ENCODE data around the gene RAG1. TPM values are rescaled to one million over a fixed set of nuclear protein-coding genes. Genes with fewer than 3 reads are reported as not detected.

RAG1 gene
- total and polyA plus RNA-seq, 2 experiments from 2014 or later = 0.11 to 0.49 TPM

DNA sequence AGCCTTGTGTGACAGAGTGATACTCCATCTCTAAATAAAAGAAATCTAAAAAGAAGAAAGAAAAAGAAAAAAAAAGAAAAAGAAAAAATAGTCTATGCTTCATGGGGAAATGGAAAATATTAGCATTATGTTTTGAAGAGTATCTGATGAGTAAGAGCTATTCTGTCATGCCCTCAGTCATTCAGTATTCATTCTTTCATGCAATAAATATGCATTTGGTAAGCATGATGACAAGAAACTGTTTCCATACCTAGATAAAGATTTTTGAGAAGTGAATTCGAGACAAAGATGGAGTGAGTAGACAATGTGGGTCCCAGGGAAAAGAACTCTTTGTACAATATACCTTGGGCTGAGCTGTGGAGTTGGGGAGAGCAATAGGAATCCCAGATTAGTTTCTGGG is 20.3 kb downstream of the RAG1 start:
- in situ Hi-C loops (cut with MboI) = loop anchor here (10.0 kb wide), 1 partner anchor 57 kb away; no protein-coding TSS in a partner anchor
- H3K36me3 ChIP-seq (ENCODE audit: low read depth) = no peaks in the 10 kb centered on the region
- WGBS, 2 experiments (ENCODE audit: low coverage in 1 of 2, low lambda C conversion rate in 2 of 2, missing lambda C conversion rate in 2 of 2) = 11 to 18% methylated on average over 1 of the region's 1 CpG
- no peak overlapping the region for H3K9ac ChIP-seq
- no peak overlapping the region for H3K4me3 ChIP-seq
- H3K27me3 ChIP-seq (replicated peaks; ENCODE audit: insufficient read depth) = no peaks in the 10 kb centered on the region; the same call in 1 of the 2 replicates
- no peaks in the 10 kb centered on the region for H3K9me3 ChIP-seq (ENCODE audit: low read depth)
- H2AFZ ChIP-seq = no peak overlapping the region
- DNase-seq = no peak
- no peaks in the 10 kb centered on the region for H3F3A ChIP-seq (ENCODE audit: insufficient read depth)
- H3K9me2 ChIP-seq (ENCODE audit: insufficient read depth) = no peaks in the 10 kb centered on the region
- TF ChIP-seq EZH2phosphoT487 (IDR thresholded peaks at IDR 0.05; ENCODE audit: insufficient read depth, low read depth) (no peak), EZH2 (IDR thresholded peaks at IDR 0.05; ENCODE audit: insufficient read depth, poor library complexity, severe bottlenecking) (no peak)
- H3K27ac ChIP-seq = no peak overlapping the region
- no peak overlapping the region for H3K4me2 ChIP-seq (ENCODE audit: unreplicated experiment)
- no peaks in the 10 kb centered on the region for H4K20me1 ChIP-seq (ENCODE audit: insufficient read depth)
- no peaks in the 10 kb centered on the region for H3K4me1 ChIP-seq (ENCODE audit: insufficient read depth)
- no peaks in the 10 kb centered on the region for H3K79me2 ChIP-seq (ENCODE audit: insufficient read depth)

- DNase-seq = no peak
- 0 out of 2 replicates have a peak, but pooled peaks cover 6% of the 10 kb centered on the region for H3K4me1 ChIP-seq (ENCODE audit: insufficient read depth)
- in situ Hi-C loops (cut with MboI) = no loop called here
- H3K27ac ChIP-seq = no peak overlapping the region
- H4K20me1 ChIP-seq (ENCODE audit: insufficient read depth) = no peaks in the 10 kb centered on the region
- H3K9me2 ChIP-seq (ENCODE audit: insufficient read depth) = no peaks in the 10 kb centered on the region
- no peaks in the 10 kb centered on the region for H3F3A ChIP-seq (ENCODE audit: insufficient read depth)
- no peak overlapping the region for H3K4me3 ChIP-seq
- TF ChIP-seq EZH2 (IDR thresholded peaks at IDR 0.05; ENCODE audit: insufficient read depth, poor library complexity, severe bottlenecking) = no peak
- no peaks in the 10 kb centered on the region for H3K9me3 ChIP-seq (ENCODE audit: low read depth)
- H3K36me3 ChIP-seq (ENCODE audit: low read depth) = no peaks in the 10 kb centered on the region
- no peak overlapping the region for H2AFZ ChIP-seq
- no peaks in the 10 kb centered on the region; the same call in 1 of the 2 replicates for H3K27me3 ChIP-seq (replicated peaks; ENCODE audit: insufficient read depth)
- no peak overlapping the region for H3K4me2 ChIP-seq (ENCODE audit: unreplicated experiment)
- WGBS, 2 experiments (ENCODE audit: low coverage in 1 of 2, low lambda C conversion rate in 2 of 2, missing lambda C conversion rate in 2 of 2) = 8 to 11% methylated on average over 4 of the region's 4 CpGs
- no peaks in the 10 kb centered on the region for H3K79me2 ChIP-seq (ENCODE audit: insufficient read depth)
- no peak overlapping the region for H3K9ac ChIP-seq
Observed at GRCh38 chr11:36590513-36590912, 22.7 kb downstream of the RAG1 start.

- WGBS, 2 experiments (ENCODE audit: low coverage in 1 of 2, low lambda C conversion rate in 2 of 2, missing lambda C conversion rate in 2 of 2) = 0% methylated on average over 1 of the region's 1 CpG
- TF ChIP-seq EZH2 (IDR thresholded peaks at IDR 0.05; ENCODE audit: insufficient read depth, poor library complexity, severe bottlenecking) (no peak), EZH2phosphoT487 (IDR thresholded peaks at IDR 0.05; ENCODE audit: insufficient read depth, low read depth) (no peak)
- H3K9ac ChIP-seq = no peak overlapping the region
- H3K4me1 ChIP-seq (ENCODE audit: insufficient read depth) = 0 out of 2 replicates have a peak, but pooled peaks cover 7% of the 10 kb centered on the region
- H3K4me2 ChIP-seq (ENCODE audit: unreplicated experiment) = no peak overlapping the region
- no peaks in the 10 kb centered on the region for H3F3A ChIP-seq (ENCODE audit: insufficient read depth)
- H3K9me2 ChIP-seq (ENCODE audit: insufficient read depth) = no peaks in the 10 kb centered on the region
- no peak overlapping the region for H2AFZ ChIP-seq
- no peaks in the 10 kb centered on the region for H4K20me1 ChIP-seq (ENCODE audit: insufficient read depth)
- in situ Hi-C loops (cut with MboI) = no loop called here
- H3K4me3 ChIP-seq = no peak overlapping the region
- no peaks in the 10 kb centered on the region; the same call in 1 of the 2 replicates for H3K27me3 ChIP-seq (replicated peaks; ENCODE audit: insufficient read depth)
- H3K79me2 ChIP-seq (ENCODE audit: insufficient read depth) = no peaks in the 10 kb centered on the region
- no peaks in the 10 kb centered on the region for H3K9me3 ChIP-seq (ENCODE audit: low read depth)
- no peaks in the 10 kb centered on the region for H3K36me3 ChIP-seq (ENCODE audit: low read depth)
- no peak for DNase-seq
- no peak overlapping the region for H3K27ac ChIP-seq
Observed at GRCh38 chr11:36591433-36591832, 23.6 kb downstream of the RAG1 start.

- no peaks in the 10 kb centered on the region for H3K79me2 ChIP-seq (ENCODE audit: insufficient read depth)
- 0 out of 2 replicates have a peak, but pooled peaks cover 7% of the 10 kb centered on the region for H3K4me1 ChIP-seq (ENCODE audit: insufficient read depth)
- 0 out of 2 replicates have a peak, but pooled peaks cover 3% of the 10 kb centered on the region for H3F3A ChIP-seq (ENCODE audit: insufficient read depth)
- H3K4me2 ChIP-seq (ENCODE audit: unreplicated experiment) = peak within 1 kb of the TSS; percentile 94
- no peaks in the 10 kb centered on the region for H3K9me2 ChIP-seq (ENCODE audit: insufficient read depth)
- peak within 1 kb of the TSS; percentile 94 for H3K4me3 ChIP-seq
- H2AFZ ChIP-seq = peak within 1 kb of the TSS; percentile 96
- peak within 1 kb of the TSS; percentile 70 for H3K9ac ChIP-seq
- DNase-seq = peak; percentile 93
- no peaks in the 10 kb centered on the region for H3K36me3 ChIP-seq (ENCODE audit: low read depth)
- H3K9me3 ChIP-seq (ENCODE audit: low read depth) = no peaks in the 10 kb centered on the region
- in situ Hi-C loops (cut with MboI) = no loop called here
- 1% methylated on average over 29 of the region's 29 CpGs for WGBS, 2 experiments (ENCODE audit: low coverage in 1 of 2, low lambda C conversion rate in 2 of 2, missing lambda C conversion rate in 2 of 2)
- H3K27me3 ChIP-seq (replicated peaks; ENCODE audit: insufficient read depth) = no peaks in the 10 kb centered on the region; the same call in 1 of the 2 replicates
- TF ChIP-seq EZH2 (IDR thresholded peaks at IDR 0.05; ENCODE audit: insufficient read depth, poor library complexity, severe bottlenecking) (no peak), EZH2phosphoT487 (IDR thresholded peaks at IDR 0.05; ENCODE audit: insufficient read depth, low read depth) (no peak)
- no peak within 1 kb of the TSS for H3K27ac ChIP-seq
- H4K20me1 ChIP-seq (ENCODE audit: insufficient read depth) = no peaks in the 10 kb centered on the region
Observed at GRCh38 chr11:36594316-36594989, 26.6 kb downstream of the RAG1 start, which contains the start of gene IFTAP. TSS of gene IFTAP (plus strand) at chr11:36594502. CDS start at chr11:36610104, 15,602 bp downstream.

Data from GM23248 (cell line).